GM11168 (cell line): ENCODE results near the gene CASQ1.

Experiments used
- in situ Hi-C: fragments of 300-500 bp; cut with MboI; formaldehyde crosslinking; loops from one replicate; pipeline ENCODE4 v1.12.0; 2022; ENCODE audit warnings: low sequenced_read_pairs; ENCODE audit not compliant: unreplicated experiment

The CASQ1 gene

DNA sequence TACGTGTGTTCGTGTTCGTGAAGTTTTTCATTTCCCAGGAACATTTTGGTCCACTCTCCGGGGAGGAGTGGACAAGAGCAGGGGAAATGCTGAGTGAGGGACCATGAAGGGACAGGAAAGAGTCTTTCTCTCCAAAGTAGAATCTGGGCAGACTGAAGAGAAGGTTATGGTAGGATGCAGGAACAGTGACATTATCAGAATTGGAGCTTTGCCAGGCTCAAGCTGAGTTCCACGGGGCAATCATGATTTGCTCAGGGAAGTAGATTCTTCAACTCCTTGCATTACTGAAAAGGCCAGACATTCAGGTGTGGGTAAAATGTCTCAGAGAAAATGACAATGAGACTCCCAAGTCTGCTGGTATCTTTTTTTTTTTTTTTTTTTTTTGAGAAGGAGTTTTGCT lies 22.4 kb upstream of the CASQ1 start:
- in situ Hi-C loops, result no loop called here

DNA sequence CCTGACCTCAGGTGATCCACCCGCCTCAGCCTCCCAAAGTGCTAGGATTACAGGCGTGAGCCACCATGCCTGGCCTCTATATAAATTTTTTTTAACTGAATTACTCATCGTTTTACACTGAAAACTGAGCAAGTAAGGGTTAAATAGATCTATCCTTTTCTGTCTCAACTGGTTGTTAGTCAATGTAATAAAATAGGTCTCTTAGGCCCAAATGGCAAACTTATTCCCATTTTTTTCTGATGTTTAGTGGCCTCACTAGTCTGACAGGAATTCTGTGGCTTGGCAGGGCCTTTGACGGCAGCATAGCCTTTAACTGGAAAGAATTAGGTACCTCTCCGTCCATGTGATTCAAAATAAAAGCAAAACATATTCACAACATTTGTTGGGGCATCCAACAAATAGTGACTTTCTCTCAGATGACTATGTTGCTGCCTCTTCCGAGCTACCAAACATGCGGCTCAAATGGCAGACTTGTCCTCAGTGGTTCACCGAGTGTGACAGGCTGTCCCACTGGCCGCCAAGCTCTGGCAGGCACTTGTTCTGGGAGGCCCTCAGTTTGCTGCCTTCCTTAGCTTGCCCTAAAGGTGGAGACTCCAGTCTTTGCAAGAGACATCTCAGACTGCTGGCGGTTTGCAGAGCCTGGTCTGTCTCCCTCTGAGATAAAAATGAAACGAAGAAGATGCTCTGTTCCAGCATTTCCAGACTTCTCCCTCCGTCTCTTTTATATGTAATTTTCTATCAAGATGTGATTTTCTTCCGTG lies 21.6 kb upstream of the CASQ1 start:
- in situ Hi-C loops, result no loop called here

DNA sequence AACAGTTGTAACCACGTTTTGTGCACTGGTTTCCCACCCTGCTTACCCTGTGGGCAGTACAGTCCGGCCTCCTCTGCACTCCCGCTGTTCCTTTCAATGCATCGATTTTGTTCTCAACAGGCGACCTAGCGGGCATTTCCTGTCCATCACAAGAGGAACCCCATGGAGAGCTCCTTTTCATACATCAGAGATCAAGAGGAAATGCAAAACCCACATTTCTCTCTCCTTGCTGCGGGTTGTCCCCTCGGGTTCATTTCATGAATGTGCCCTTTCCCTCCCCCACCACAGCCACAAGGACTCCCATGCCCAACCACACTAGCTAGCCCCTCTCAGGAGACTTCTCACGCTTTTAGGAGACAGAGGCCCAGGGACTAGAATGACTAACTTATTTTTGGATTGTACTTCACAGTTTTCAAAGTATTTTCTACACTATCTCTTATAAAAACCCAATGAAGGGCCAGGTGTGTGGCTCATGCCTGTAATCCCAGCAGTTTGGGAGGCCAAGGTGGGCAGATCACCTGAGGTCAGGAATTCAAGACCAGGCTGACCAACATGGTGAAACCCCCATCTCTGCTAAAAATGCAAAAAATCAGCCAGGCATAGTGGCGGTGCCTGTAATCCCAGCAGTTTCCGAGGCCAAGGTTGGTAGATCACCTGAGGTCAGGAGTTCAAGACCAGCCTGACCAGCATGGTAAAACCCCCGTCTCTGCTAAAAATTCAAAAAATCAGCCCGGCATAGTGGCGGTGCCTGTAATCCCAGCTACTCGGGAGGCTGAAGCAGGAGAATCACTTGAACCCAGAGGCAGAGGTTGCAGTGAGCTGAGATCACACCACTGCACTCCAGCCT lies 20.6 kb upstream of the CASQ1 start:
- in situ Hi-C loops, result loop anchor here (5.0 kb wide), 1 partner anchor 62 kb away; no protein-coding TSS in a partner anchor

DNA sequence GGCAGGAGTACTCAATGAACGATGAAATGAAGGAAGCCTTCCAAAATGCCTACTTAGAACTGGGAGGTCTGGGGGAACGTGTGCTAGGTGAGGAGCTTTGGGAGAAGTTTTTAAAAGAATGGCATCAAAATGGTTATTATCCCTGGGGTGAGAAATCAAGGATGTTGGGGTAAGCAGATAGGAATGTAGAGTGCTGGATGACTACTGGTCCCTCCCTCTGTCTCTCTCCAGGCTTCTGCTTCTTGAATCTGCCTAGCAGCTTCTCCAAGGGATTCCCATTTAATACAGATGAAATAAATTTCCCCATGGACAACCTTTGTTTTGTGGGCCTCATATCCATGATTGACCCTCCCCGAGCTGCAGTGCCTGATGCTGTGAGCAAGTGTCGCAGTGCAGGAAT lies 19.0 kb upstream of the CASQ1 start:
- in situ Hi-C loops, result loop anchor here (5.0 kb wide), 1 partner anchor 64 kb away; no protein-coding TSS in a partner anchor

DNA sequence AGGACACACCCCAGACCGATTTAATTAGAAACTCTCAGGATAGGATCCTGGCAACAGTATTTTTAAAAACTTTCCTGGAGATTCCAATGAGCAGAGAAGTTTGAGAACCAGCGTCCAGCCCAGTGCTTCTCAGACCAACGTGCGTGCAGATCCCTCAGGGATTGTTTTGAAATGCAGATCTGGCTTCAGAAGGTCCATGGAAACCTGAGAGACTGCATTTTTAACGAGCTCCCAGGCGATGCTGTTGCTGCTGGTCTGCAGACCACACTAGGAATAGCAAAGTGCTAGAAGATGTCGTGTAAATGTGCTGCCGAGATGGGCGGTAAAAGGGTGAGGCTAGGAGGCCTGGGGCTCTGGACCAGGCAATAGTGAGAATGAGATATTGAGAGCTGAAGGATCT lies 18.4 kb upstream of the CASQ1 start:
- in situ Hi-C loops, result loop anchor here (5.0 kb wide), 1 partner anchor 65 kb away; no protein-coding TSS in a partner anchor

DNA sequence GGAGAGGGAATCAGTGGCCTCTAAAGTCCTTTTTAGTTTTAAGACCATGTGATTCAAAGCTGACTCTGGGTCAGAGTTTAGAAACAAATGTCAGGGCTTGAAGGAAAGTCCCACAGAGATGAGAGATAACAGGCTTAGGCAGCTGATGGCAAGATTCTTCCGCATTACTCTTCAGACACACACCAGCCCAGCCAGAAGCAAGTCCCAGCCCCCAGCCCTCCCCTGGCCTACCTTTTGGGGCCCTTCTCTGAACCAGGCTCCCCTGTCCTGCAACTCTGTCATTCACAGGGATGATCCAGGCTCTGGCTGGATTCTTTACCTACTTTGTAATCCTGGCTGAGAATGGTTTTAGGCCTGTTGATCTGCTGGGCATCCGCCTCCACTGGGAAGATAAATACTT lies 13.1 kb upstream of the CASQ1 start:
- in situ Hi-C loops, result no loop called here

DNA sequence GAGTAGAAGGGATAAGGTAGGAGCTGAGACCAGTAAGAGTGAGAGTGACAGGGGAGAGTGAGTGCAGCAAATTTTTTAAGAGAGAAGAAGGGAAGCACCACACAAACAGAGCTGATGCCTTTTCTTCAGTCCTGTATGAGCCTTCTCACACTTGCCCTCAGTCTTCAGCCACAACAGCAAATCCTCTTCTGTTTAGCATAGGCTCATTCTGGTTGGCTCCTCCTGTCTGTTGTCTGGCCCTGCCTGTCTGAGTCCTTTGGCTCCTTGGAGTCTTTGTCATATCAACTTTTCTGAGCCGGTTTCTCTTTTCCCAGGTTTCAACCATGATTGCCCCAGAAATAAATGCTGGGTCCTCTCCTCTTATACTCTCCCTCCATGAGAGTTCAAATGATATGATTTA lies 12.7 kb upstream of the CASQ1 start:
- in situ Hi-C loops, result no loop called here

DNA sequence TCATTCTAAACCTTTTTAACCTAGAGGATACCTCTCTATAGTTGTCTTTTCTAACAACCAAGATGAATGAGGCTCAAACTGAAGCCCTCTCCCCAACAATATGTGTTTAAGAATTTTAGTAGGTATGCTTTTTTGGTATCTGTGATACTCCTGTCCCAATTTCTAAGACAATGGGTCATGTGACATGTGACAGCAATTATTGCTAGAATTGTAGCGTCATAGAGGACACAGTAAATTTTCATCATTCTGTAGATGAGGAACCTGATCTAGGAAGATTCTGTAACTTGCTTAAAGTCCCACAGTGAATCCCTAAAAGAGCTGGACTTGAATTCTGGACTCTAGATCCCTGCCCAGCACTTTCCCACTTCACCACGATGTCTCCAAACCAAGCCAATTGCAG lies 11.6 kb upstream of the CASQ1 start:
- in situ Hi-C loops, result no loop called here

DNA sequence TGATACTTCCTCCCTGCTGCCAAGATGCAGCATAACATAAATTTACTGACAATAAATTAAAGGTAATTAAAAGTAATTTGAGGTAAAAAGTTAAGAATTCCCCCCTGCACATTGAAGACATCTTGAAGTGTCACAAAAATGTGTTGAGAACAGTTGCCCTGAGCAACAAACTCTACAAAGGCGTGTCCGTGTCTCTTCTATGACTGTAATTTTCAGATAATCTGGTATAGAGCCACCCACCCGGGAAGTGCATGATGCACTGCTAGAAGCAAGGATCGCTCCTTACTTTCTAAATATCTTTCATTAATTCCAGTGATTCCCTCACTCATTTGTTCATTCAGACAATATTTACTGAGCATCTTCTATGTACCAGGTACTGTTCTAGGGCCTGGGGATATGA lies 11.0 kb upstream of the CASQ1 start:
- in situ Hi-C loops, result no loop called here

DNA sequence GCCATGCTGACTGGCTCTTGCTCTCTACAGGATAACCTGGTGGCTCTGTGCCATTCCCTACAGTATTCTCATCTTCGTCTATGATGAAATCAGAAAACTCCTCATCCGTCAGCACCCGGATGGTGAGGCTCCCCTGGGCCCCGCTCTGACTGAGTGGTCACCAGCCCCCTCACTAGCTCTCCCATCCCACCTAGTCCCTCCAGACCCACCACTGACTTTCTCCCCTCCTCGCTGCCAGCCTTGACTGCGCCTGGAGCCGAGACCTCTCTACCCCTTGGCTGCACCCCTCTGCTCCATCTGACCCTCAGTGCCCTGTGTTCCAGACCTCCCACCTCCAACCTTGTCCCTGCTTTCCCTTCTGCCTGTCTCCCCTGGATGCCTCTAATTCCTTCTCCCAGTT lies 4.1 kb upstream of the CASQ1 start:
- in situ Hi-C loops, result no loop called here

DNA sequence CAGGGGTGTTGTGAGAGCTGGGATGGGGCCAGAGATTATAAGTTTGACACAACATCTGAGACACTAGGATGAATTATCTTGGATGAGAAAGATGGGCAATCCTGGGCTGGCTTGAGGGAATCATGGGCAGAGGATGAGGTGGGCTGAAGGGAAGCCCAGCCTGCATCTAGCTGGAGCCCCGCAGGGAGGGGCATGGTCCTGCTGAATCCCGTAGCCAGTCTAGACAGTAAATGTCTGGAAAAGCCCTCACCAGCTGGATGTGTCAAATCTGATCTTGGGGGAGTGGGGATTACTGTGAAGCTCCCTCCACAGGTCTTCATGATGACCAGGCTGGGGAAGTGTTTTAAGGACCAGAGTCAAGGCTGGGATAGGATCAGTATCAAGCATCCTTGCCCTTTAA lies 3.6 kb upstream of the CASQ1 start:
- in situ Hi-C loops, result no loop called here

DNA sequence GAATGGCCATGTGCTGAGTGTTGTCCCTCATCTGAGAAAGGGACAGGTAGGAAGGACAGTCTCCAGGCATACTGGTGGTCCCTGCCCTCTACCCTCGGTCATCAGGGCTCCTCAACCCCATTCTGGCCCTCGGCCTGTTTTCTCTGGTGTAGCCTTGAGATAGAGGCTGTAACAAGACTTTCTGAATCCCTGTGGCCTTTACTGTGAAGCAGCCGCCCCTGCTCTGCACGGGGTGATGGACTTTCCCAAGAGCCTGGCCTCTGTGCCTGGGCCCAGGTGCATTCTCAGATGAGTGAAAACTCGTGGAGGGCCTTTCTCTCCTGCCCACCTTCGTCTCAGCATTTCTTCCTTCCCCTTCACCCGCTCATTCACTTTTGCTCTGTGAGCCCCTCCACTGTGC lies 3.0 kb upstream of the CASQ1 start:
- in situ Hi-C loops, result no loop called here

DNA sequence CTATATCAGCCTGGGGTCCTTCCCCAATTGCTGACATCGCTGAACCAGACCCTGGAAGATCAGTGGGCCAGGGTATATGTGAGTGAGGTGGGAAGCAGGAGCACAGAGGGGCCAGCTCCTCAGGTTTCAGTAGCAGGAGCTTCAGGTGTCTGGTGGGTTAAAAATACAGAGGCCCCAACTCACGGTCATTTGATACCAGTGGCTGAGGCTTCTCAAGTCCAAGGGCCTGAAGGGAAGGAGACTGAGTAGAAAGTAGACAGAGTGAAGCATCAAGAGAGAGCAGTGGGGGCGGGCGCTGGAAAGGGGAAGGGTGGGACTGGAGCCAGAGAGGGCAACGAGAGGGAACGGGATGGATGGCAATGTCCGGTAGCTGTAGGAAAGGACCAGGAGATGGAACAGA lies 2.0 kb upstream of the CASQ1 start:
- in situ Hi-C loops, result no loop called here

DNA sequence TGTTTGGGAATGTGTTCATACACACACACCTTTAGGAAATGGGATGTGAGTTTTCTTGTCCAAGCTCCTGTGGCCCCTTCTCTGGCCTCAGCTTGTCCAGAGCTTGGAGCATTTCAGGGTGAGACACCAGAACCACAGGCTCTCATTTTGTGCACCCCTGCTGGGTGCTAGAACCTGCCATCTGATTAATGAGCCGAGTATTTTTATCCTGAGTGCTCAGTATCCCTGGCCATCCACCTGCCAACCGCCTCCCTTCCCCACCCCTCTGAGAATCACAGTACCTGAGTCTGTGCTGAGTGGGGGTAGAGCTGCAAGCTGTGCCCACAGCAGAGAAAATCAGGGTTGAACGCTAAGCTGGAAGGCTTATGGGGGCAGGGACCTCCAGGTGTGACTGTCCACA lies 1.4 kb downstream of the CASQ1 start:
- in situ Hi-C loops, result loop anchor here (10.0 kb wide), 1 partner anchor 103 kb away; no protein-coding TSS in a partner anchor

DNA sequence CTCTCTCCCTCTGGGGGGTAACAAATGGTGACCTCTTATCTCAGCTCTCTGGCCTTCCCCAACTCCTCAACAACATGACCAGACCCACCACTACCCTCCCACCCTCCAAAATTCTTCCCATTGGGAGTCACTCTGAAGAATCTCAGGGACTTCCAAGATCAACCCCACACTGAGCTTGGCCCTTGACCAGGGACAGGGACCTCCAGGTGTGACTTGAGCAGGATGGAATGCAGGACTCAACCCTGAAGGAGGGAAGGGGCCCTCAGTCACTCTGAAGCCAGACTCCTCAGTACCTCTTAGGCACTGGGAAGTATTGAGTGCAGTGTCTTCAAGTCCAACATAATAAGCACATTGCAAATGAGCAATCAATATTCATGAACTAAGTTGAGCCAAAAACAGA lies 1.9 kb downstream of the CASQ1 start:
- in situ Hi-C loops, result loop anchor here (10.0 kb wide), 1 partner anchor 103 kb away; no protein-coding TSS in a partner anchor

DNA sequence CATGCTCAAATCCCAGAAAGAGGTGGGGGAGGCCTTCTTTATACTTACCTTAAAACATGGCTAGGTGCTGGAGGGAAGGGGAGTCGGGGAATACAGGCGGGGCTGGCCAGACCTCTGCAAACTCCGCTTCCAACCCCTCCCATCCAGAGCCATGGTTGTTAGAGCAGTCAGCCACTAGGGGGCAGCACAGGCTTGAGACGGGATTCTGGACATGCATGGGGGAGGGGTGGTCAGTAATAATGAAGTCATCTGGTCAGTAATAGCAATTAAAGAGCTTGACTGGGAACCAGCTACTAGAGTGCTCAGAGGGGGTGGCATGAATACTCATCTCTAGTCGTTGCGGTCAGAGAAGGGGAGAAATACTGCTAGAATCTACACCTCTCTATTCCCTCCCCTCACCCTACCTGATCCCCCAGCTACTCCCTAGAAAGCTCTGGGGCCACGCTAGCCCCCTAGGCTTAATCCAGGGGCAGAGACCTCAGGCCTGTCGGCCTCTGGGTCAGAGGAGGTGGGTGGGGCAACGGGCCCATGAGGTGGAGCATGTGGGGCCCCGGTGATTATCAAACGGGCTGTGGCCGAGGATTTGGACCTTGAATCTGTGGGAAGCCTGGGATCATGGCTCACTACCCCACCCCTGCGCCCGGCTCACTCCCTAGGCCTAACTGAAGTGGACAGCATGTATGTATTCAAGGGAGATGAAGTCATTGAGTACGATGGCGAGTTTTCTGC lies 2.9 kb downstream of the CASQ1 start:
- in situ Hi-C loops, result loop anchor here (10.0 kb wide), 1 partner anchor 102 kb away; no protein-coding TSS in a partner anchor

DNA sequence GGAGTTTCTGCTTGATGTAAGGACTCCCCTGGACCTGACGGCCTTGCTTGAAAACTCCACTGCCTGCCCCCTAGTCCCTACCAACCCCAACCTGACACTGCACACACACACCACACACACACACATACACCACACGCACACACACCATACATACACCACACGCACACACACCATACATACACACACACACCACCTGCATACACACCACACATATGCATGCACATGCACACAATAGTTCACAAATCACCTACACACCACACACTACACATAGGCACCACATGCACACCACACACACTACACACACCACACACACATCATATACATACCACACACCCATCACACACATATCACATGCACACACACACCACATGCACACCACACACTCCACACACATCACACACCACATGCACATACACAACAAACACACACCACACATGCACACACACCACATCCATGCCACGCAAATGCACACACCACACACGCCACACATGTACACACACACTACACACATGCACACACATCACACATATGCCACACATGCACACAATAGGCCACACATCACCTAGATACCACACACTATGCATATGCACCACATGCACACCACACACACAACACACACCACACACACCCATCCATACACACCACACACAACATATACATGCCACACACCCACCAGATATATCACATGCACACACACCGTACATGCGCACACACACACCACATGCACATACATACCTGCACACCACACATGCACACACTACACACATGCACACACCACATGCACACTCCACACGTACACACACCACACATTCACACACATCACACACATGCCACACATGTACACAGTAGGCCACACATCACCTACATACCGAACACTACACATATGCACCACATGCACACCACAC lies 3.7 kb downstream of the CASQ1 start:
- in situ Hi-C loops, result loop anchor here (10.0 kb wide), 1 partner anchor 101 kb away; no protein-coding TSS in a partner anchor

DNA sequence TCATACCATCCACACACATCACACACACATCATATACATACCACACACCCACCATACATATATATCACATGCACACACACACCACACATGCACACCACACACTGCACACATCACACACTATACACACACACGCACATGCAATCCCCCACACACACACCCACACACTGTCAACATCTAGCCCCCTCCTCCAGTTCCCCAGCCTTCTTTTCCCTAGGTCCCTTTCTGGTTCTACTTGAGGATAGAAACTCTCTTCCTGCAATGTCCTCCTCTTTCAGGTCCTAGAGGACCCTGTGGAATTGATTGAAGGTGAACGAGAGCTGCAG lies 4.3 kb downstream of the CASQ1 start:
- in situ Hi-C loops, result loop anchor here (10.0 kb wide), 1 partner anchor 100 kb away; no protein-coding TSS in a partner anchor

DNA sequence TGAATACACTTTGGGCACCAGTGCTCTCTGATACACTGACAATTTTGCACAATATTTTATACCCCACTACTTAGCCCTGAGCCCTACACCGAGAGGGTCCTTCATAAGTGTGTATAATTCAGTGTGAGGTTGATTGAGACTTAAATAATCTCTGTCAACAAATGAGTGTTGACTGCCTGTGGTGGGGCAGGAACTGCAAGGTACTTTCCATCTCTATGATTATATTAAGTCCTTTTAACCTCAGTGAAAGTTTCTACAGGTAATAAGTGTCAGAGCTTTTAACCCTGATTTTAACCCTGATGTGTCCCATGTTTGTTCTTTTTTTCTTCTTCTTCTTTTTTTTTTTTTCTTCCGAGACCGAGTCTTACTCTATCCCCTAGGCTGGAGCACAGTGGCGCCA lies 5.8 kb downstream of the CASQ1 start:
- in situ Hi-C loops, result loop anchor here (10.0 kb wide), 1 partner anchor 99 kb away; no protein-coding TSS in a partner anchor
